OCI-LY1 (cell line): ENCODE measurements around the gene ERCC6.

Source experiments
- H2AFZ ChIP-seq: fragments of 200-600 bp; sonication (generic), shearing (Covaris generic); 2 replicates; pipeline ENCODE4 v1.6.0; 2014; ENCODE audit warnings: antibody characterized with exemption, mild to moderate bottlenecking, low read length
- H3F3A ChIP-seq: fragments of 200-600 bp; sonication (generic), shearing (Covaris generic); 2 replicates; pipeline ENCODE4 v1.6.0; 2014; ENCODE audit warnings: mild to moderate bottlenecking, antibody characterized with exemption, low read length, moderate library complexity; ENCODE audit not compliant: insufficient read depth
- H3K27ac ChIP-seq: fragments of 200-600 bp; sonication (generic); 2 replicates; pipeline ENCODE4 v1.5.1; 2014; ENCODE audit warnings: low read length, mixed run types, mild to moderate bottlenecking, low read depth; ENCODE audit not compliant: poor library complexity, severe bottlenecking
- H3K27me3 ChIP-seq: fragments of 200-600 bp; sonication (generic); 2 replicates; pipeline ENCODE4 v1.6.0; 2014; ENCODE audit warnings: antibody characterized with exemption, mild to moderate bottlenecking, low read length, moderate library complexity; ENCODE audit not compliant: insufficient read depth
- H3K36me3 ChIP-seq: fragments of 200-600 bp; sonication (generic); 2 replicates; pipeline ENCODE4 v1.6.1; 2014; ENCODE audit warnings: mild to moderate bottlenecking, antibody characterized with exemption, low read length, moderate library complexity, mixed read lengths; ENCODE audit not compliant: insufficient read depth
- H3K4me1 ChIP-seq: fragments of 200-600 bp; sonication (generic); 2 replicates; pipeline ENCODE4 v1.5.1; 2014; ENCODE audit warnings: mild to moderate bottlenecking, low read length, moderate library complexity; ENCODE audit not compliant: insufficient read depth, severe bottlenecking
- H3K4me2 ChIP-seq: fragments of 200-600 bp; sonication (generic), shearing (Covaris generic); 2 replicates; pipeline ENCODE4 v1.6.1; 2014; ENCODE audit warnings: low read length
- H3K4me3 ChIP-seq: fragments of 200-600 bp; sonication (generic); 2 replicates; pipeline ENCODE4 v1.5.1; 2014; ENCODE audit warnings: low read length, low read depth, mild to moderate bottlenecking, mixed read lengths; ENCODE audit not compliant: poor library complexity, severe bottlenecking
- H3K79me2 ChIP-seq: fragments of 200-600 bp; shearing (Covaris generic); 2 replicates; pipeline ENCODE4 v1.6.1; 2016; ENCODE audit warnings: mixed run types, low read length, mixed read lengths; ENCODE audit not compliant: insufficient read depth
- H3K9ac ChIP-seq: fragments of 200-600 bp; sonication (generic), shearing (Covaris generic); 2 replicates; pipeline ENCODE4 v1.6.1; 2014; ENCODE audit warnings: mild to moderate bottlenecking, low read length, mixed read lengths
- H3K9me2 ChIP-seq: fragments of 200-600 bp; sonication (generic), shearing (Covaris generic); 2 replicates; pipeline ENCODE4 v1.6.1; 2014; ENCODE audit warnings: low read depth, mild to moderate bottlenecking, low read length, mixed read lengths
- H3K9me3 ChIP-seq: fragments of 200-600 bp; shearing (Covaris generic); 2 replicates; pipeline ENCODE4 v1.6.1; 2014; ENCODE audit warnings: low read length, mixed read lengths
- H4K20me1 ChIP-seq: fragments of 200-600 bp; sonication (generic), shearing (Covaris generic); 2 replicates; pipeline ENCODE4 v1.6.0; 2016; ENCODE audit warnings: mild to moderate bottlenecking, low read length; ENCODE audit not compliant: insufficient read depth
- EZH2 ChIP-seq: fragments of 200-600 bp; sonication (generic), shearing (Covaris generic); IDR thresholded peaks from 2 replicates; pipeline ENCODE4 v1.8.0; 2017; ENCODE audit warnings: borderline replicate concordance, mixed run types, mild to moderate bottlenecking, antibody characterized with exemption, low read length, moderate library complexity, mixed read lengths
- TF ChIP-seq, protein P1 (sequence below): fragments of 200-600 bp; sonication (generic), shearing (Covaris generic); IDR thresholded peaks from 2 replicates; pipeline ENCODE4 v1.5.1; 2017; ENCODE audit warnings: mild to moderate bottlenecking, antibody characterized with exemption, low read length, moderate library complexity, mixed read lengths

Gene ERCC6

DNA sequence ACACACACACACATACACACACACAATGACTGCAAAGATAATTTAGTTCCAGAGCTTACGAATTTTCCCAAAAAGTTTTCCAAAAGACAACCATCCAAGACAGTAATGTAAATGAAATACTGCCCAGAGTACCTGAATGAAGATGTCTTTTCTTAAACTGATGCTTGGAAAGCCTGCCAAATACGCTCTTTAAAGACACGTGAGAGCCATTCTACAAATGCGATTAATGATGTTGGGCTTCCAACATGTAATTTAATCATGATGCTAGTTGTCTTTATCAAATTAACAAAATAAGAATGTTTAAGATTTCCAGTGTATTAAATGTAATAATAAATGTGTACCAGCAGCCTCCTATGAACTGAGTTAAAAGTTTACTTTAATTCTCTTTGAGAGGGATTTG is 11.1 kb downstream of the ERCC6 start:
- H3K27me3 ChIP-seq = no peaks in the 10 kb centered on the region
- H4K20me1 ChIP-seq = no peaks in the 10 kb centered on the region
- H3K36me3 ChIP-seq = peaks cover 85% of the 10 kb centered on the region
- H3K79me2 ChIP-seq = no peaks in the 10 kb centered on the region
- no peak overlapping the region for H3K27ac ChIP-seq
- no peak overlapping the region for H2AFZ ChIP-seq
- H3K9ac ChIP-seq = no peak overlapping the region
- no peaks in the 10 kb centered on the region for H3F3A ChIP-seq
- no peaks in the 10 kb centered on the region for H3K4me1 ChIP-seq
- no peaks in the 10 kb centered on the region for H3K9me3 ChIP-seq
- H3K9me2 ChIP-seq = no peaks in the 10 kb centered on the region
- TF ChIP-seq, protein P1, sequence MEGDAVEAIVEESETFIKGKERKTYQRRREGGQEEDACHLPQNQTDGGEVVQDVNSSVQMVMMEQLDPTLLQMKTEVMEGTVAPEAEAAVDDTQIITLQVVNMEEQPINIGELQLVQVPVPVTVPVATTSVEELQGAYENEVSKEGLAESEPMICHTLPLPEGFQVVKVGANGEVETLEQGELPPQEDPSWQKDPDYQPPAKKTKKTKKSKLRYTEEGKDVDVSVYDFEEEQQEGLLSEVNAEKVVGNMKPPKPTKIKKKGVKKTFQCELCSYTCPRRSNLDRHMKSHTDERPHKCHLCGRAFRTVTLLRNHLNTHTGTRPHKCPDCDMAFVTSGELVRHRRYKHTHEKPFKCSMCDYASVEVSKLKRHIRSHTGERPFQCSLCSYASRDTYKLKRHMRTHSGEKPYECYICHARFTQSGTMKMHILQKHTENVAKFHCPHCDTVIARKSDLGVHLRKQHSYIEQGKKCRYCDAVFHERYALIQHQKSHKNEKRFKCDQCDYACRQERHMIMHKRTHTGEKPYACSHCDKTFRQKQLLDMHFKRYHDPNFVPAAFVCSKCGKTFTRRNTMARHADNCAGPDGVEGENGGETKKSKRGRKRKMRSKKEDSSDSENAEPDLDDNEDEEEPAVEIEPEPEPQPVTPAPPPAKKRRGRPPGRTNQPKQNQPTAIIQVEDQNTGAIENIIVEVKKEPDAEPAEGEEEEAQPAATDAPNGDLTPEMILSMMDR = no peak
- no peak for TF ChIP-seq EZH2
- H3K4me2 ChIP-seq = no peak overlapping the region
- H3K4me3 ChIP-seq = no peak overlapping the region

DNA sequence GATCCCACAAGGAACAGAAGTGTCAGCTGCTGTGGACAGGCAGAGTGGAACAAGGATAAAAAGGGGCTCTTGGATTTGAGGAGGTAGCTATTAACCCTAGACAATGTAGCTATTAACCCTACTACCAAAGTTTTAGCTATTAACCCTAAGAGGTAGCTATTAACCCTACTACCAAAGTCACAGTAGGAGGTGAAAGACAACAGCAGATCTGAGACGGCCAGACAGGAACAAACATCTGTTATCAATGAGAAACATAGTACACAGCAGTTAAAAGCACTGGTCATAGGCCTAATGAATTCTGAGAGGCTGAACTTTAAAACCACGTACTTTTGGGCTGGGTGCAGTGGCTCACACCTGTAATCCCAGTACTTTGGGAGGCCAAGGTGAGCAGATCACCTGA is 11.9 kb downstream of the ERCC6 start:
- Histone ChIP-seq H3K9me2 (no peaks in the 10 kb centered on the region), H3K9me3 (no peaks in the 10 kb centered on the region), H3K4me1 (no peaks in the 10 kb centered on the region), H3K4me3 (no peak overlapping the region), H3K36me3 (peaks cover 81% of the 10 kb centered on the region), H3K27me3 (no peaks in the 10 kb centered on the region), H3F3A (no peaks in the 10 kb centered on the region), H2AFZ (no peak overlapping the region), H4K20me1 (no peaks in the 10 kb centered on the region), H3K79me2 (no peaks in the 10 kb centered on the region), H3K4me2 (no peak overlapping the region), H3K27ac (no peak overlapping the region), H3K9ac (no peak overlapping the region)
- TF ChIP-seq EZH2 = no peak
- TF ChIP-seq, protein P1 = no peak

DNA sequence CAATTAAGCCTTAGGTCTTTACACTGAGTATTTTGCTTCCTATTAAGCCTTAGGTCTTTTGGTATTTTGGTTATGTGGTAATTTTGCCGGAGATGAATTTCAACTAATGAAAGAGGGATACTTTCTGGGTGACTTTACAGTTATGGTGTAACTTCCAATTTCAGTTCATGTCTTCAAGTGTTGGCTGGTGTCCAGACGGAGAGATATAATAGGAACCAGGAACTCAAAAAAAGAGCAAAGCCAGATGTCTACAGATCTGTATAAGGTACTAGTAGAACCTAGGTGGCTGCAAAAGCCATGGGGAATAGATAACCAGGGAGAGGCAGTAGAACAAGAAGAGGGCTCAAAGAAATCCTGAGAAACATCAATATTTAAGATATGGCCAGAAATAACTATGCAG is 12.3 kb downstream of the ERCC6 start:
- no peak overlapping the region for H3K27ac ChIP-seq

More for the DNA sequence above, 12.3 kb downstream of the ERCC6 start:
- Histone ChIP-seq H3K9ac (no peak overlapping the region), H3K36me3 (peaks cover 76% of the 10 kb centered on the region), H3K4me3 (no peak overlapping the region), H3K9me2 (no peaks in the 10 kb centered on the region), H3K27me3 (no peaks in the 10 kb centered on the region), H3K4me2 (no peak overlapping the region), H3F3A (no peaks in the 10 kb centered on the region), H3K4me1 (no peaks in the 10 kb centered on the region), H3K9me3 (no peaks in the 10 kb centered on the region), H2AFZ (no peak overlapping the region), H3K79me2 (no peaks in the 10 kb centered on the region), H4K20me1 (no peaks in the 10 kb centered on the region)
- TF ChIP-seq EZH2 = no peak
- TF ChIP-seq, protein P1 = no peak
